ENCODE data around the gene BRME1. TPM values are rescaled to one million over a fixed set of nuclear protein-coding genes. Genes with fewer than 3 reads are reported as not detected.

BRME1 gene
- total RNA-seq, 2 experiments from 2014 or later, result 7.7 to 9.0 TPM

DNA sequence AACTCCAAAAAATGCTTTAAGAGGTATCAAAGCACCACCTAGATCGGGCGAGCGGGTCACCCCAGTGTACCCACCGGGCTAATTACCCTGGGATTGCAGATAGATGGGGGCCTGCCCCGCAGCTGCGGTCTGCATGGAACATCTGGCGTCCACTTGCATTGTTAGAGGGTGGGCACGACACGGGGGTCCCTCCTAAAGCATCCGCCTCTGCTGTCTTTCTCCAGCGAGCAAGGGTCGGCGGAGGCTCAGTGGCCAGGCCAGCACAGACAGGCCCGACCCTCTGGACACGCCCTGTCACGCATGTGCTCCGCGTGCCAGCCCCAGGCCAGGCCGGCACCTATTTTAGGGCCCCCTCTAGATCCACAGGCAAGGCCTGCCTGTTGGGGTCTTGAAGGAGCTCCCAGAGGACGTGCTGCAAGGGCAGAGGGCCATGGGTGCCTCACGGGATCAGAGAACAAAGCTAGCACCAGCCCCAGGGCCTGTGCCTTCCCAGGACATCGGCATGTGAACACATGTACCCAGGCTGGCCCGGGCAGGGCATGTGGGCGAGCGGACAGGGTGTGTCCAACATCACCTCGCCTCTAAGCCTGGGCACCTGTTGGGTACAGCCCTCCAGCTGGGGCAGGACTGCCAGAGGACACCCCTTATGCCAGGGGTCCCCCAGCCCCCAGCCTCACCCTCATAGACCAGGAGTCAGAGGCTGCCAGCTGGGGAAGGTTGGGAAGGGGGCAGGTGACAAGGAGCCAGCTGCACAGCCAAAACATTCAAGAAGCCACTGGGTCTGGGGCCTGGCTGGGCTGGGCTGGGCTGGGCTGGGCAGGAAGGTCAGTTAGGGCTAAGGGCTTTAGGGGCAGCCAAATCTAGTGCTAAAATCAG lies 64.6 kb downstream of the BRME1 start:
- Mint-ChIP-seq H3K27me3 (no peaks in the 10 kb centered on the region), H3K36me3 (peaks cover 42% of the 10 kb centered on the region), H3K4me3 (peak overlapping the region; percentile 91), H3K27ac (peak overlapping the region; percentile 97), H3K9me3 (no peaks in the 10 kb centered on the region), H3K4me1 (ENCODE audit: low read depth) (peaks cover 39% of the 10 kb centered on the region)
- intact Hi-C loops (cut with micrococcal nuclease), result loop anchor here (10.0 kb wide), 1 partner anchor 683 kb away; the partner anchor contains the start of gene TECR
- ChIA-PET CTCF (interaction anchor here (0.6 to 4.3 kb wide), 4 partner anchors 9 to 684 kb away, joined by 4 to 25 read pairs (median 6); no protein-coding TSS in a partner anchor), POLR2A (interaction anchor here (1.6 to 2.6 kb wide), 2 partner anchors 9 to 20 kb away, joined by 9 to 11 read pairs; no protein-coding TSS in a partner anchor)
- peak; percentile 59 for DNase-seq

DNA sequence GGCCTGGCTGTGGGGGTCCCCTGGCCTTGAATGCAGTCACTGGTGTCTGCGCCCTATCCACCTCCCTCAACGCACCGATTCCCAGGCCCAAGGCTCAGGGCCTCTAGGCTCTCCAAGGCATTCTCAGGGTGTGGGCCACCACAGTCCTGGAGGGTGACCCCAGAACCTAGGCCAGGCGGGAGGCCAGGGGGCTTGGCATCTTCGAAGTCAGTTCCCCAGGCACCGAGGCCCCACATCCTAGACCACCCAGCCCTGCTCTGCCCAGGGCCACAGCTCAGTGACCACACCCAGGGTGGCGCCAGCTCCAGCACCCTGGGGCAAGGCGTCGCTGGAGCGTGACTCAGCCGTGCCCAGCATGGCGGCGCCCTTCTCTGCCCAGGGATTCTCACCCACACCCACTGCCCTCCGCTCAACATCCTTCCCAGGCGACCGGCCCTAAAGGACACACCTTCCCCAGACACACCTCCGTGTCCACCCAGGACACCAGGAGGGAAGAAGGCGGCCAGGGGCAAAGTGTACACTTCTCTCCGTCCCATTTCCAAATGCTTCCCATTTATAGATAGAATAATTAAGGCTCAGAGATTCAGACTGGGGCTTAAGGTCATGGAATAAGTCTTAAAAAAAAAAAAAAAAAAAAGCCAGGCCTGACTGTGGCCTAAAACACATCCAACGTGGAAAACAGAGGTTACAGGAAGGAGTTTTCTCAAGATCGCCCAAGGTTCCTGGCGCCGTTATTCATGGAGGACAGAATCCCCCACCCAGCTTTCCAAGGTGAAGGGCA lies 65.4 kb downstream of the BRME1 start:
- H3K36me3 Mint-ChIP-seq, result peaks cover 49% of the 10 kb centered on the region
- peak; percentile 73 for DNase-seq
- peak overlapping the region; percentile 91 for H3K4me3 Mint-ChIP-seq
- peak overlapping the region; percentile 97 for H3K27ac Mint-ChIP-seq
- POLR2A ChIA-PET, result interaction anchor here (0.6 to 5.3 kb wide), 9 partner anchors 8 to 685 kb away, joined by 3 to 80 read pairs (median 7); partner anchors contain the start of genes C19orf53 and ZSWIM4
- CTCF ChIA-PET, result interaction anchor here (1.5 to 4.3 kb wide), 3 partner anchors 11 to 53 kb away, joined by 4 to 25 read pairs (median 7); no protein-coding TSS in a partner anchor
- no peaks in the 10 kb centered on the region for H3K9me3 Mint-ChIP-seq
- intact Hi-C loops (cut with micrococcal nuclease), result loop anchor here (10.0 kb wide), 1 partner anchor 684 kb away; the partner anchor contains the start of gene TECR
- no peaks in the 10 kb centered on the region for H3K27me3 Mint-ChIP-seq
- H3K4me1 Mint-ChIP-seq (ENCODE audit: low read depth), result peaks cover 39% of the 10 kb centered on the region

- no peak for DNase-seq
- ChIA-PET CTCF (interaction anchor here (0.6 to 4.3 kb wide), 5 partner anchors 7 to 297 kb away, joined by 3 to 25 read pairs (median 4); no protein-coding TSS in a partner anchor), POLR2A (interaction anchor here (0.6 to 5.3 kb wide), 8 partner anchors 9 to 685 kb away, joined by 3 to 80 read pairs (median 6); partner anchors contain the start of genes C19orf53 and ZSWIM4)
- H3K27me3 Mint-ChIP-seq, result no peaks in the 10 kb centered on the region
- H3K4me1 Mint-ChIP-seq (ENCODE audit: low read depth), result peaks cover 36% of the 10 kb centered on the region
- no peaks in the 10 kb centered on the region for H3K9me3 Mint-ChIP-seq
- peak overlapping the region; percentile 97 for H3K27ac Mint-ChIP-seq
- peaks cover 49% of the 10 kb centered on the region for H3K36me3 Mint-ChIP-seq
- H3K4me3 Mint-ChIP-seq, result peak overlapping the region; percentile 91
- intact Hi-C loops (cut with micrococcal nuclease), result loop anchor here (1.0 to 10.0 kb wide), 6 partner anchors 7 to 685 kb away; partner anchors contain the start of genes TECR and ZSWIM4
Measured at GRCh38 chr19:13839938-13840304, 66.0 kb downstream of the BRME1 start.

- POLR2A ChIA-PET, result interaction anchor here (1.0 to 5.3 kb wide), 8 partner anchors 9 to 684 kb away, joined by 3 to 80 read pairs (median 6); partner anchors contain the start of genes C19orf53 and ZSWIM4
Measured at GRCh38 chr19:13839130-13839937, 66.6 kb downstream of the BRME1 start.

GRCh38 chr19:13838435-13839129 lies 67.3 kb downstream of the BRME1 start:
- intact Hi-C loops (cut with micrococcal nuclease), result loop anchor here (1.0 to 5.0 kb wide), 5 partner anchors 9 to 671 kb away; partner anchors contain the start of gene ZSWIM4
- DNase-seq, result no peak
- ChIA-PET CTCF (interaction anchor here (0.9 to 4.3 kb wide), 6 partner anchors 9 to 298 kb away, joined by 3 to 25 read pairs (median 4); partner anchors contain the start of gene IL27RA), POLR2A (interaction anchor here (1.4 to 5.3 kb wide), 5 partner anchors 10 to 90 kb away, joined by 5 to 80 read pairs (median 9); partner anchors contain the start of gene C19orf53)
- Mint-ChIP-seq H3K4me3 (peak overlapping the region; percentile 91), H3K4me1 (ENCODE audit: low read depth) (peaks cover 32% of the 10 kb centered on the region), H3K9me3 (no peaks in the 10 kb centered on the region), H3K27me3 (no peaks in the 10 kb centered on the region), H3K36me3 (peaks cover 56% of the 10 kb centered on the region), H3K27ac (peak overlapping the region; percentile 97)

More at GRCh38 chr19:13839130-13839937, 66.6 kb downstream of the BRME1 start:
- Mint-ChIP-seq H3K36me3 (peaks cover 51% of the 10 kb centered on the region), H3K4me1 (ENCODE audit: low read depth) (peaks cover 33% of the 10 kb centered on the region), H3K4me3 (peak overlapping the region; percentile 91), H3K9me3 (no peaks in the 10 kb centered on the region), H3K27ac (peak overlapping the region; percentile 97), H3K27me3 (no peaks in the 10 kb centered on the region)
- DNase-seq, result peak; percentile 96
- CTCF ChIA-PET, result interaction anchor here (0.6 to 4.3 kb wide), 7 partner anchors 8 to 298 kb away, joined by 3 to 25 read pairs (median 4); partner anchors contain the start of gene IL27RA
- intact Hi-C loops (cut with micrococcal nuclease), result loop anchor here (1.0 to 5.0 kb wide), 5 partner anchors 8 to 672 kb away; partner anchors contain the start of gene ZSWIM4

- Mint-ChIP-seq H3K27me3 (no peaks in the 10 kb centered on the region), H3K27ac (peak overlapping the region; percentile 97), H3K4me1 (ENCODE audit: low read depth) (peaks cover 39% of the 10 kb centered on the region), H3K4me3 (peak overlapping the region; percentile 80), H3K36me3 (peaks cover 50% of the 10 kb centered on the region), H3K9me3 (no peaks in the 10 kb centered on the region)
- intact Hi-C loops (cut with micrococcal nuclease), result loop anchor here (2.0 to 5.0 kb wide), 3 partner anchors 15 to 669 kb away; no protein-coding TSS in a partner anchor
- DNase-seq, result no peak
- CTCF ChIA-PET, result interaction anchor here (0.8 to 4.4 kb wide), 8 partner anchors 8 to 88 kb away, joined by 3 to 49 read pairs (median 4); a partner anchor contains a TSS
- POLR2A ChIA-PET, result interaction anchor here (0.7 to 5.3 kb wide), 5 partner anchors 13 to 48 kb away, joined by 3 to 80 read pairs (median 9); partner anchors contain the start of gene ZSWIM4
Measured at GRCh38 chr19:13835791-13836723, 69.9 kb downstream of the BRME1 start.

DNA sequence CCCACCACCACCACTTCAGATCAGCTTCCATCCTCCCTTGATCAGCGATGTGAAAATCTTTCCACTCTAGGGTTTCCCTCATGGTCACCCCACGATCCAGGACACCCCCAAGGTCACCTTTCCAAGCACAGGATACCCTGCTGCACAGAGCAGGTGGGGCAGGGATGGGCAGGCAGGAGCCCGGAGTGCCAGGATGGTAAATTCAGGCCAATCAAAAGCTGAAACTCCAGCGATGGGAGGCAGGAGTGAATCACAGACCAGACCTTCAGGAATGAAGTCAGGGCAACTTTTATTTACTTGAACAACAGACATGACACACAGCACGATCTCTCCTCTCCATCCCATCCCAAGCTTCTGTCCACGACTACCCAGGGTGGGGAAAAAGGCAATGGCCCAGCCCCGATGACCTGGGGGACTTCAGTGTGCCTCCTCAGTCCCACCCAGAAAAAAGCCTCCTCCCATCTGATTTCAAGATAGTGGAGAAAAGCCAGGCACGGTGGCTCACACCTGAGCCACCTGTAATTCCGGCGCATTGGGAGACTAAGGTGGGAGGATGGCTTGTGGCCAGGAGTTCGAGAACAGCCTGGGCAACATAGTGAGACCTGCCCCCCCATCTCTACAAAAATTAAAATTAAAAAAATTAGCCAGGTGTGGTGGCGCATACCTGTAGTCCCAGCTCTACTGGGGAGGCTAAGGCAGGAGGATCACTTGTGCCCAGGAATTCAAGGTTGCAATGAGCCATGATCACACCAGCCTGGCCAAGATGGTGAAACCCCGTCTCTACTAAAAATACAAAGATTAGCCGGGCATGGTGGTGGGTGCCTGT lies 71.5 kb downstream of the BRME1 start:
- ChIA-PET POLR2A (interaction anchor here (0.7 to 1.5 kb wide), 2 partner anchors 12 to 47 kb away, joined by 4 to 9 read pairs; no protein-coding TSS in a partner anchor), CTCF (interaction anchor here (1.0 to 4.4 kb wide), 5 partner anchors 13 to 37 kb away, joined by 3 to 49 read pairs (median 4); no protein-coding TSS in a partner anchor)
- DNase-seq, result no peak
- Mint-ChIP-seq H3K9me3 (no peaks in the 10 kb centered on the region), H3K27me3 (no peaks in the 10 kb centered on the region), H3K4me1 (ENCODE audit: low read depth) (peaks cover 39% of the 10 kb centered on the region), H3K4me3 (peak overlapping the region; percentile 62), H3K36me3 (peaks cover 41% of the 10 kb centered on the region), H3K27ac (peak overlapping the region; percentile 90)
- intact Hi-C loops (cut with micrococcal nuclease), result loop anchor here (5.0 kb wide), 2 partner anchors 533 to 667 kb away; no protein-coding TSS in a partner anchor

DNA sequence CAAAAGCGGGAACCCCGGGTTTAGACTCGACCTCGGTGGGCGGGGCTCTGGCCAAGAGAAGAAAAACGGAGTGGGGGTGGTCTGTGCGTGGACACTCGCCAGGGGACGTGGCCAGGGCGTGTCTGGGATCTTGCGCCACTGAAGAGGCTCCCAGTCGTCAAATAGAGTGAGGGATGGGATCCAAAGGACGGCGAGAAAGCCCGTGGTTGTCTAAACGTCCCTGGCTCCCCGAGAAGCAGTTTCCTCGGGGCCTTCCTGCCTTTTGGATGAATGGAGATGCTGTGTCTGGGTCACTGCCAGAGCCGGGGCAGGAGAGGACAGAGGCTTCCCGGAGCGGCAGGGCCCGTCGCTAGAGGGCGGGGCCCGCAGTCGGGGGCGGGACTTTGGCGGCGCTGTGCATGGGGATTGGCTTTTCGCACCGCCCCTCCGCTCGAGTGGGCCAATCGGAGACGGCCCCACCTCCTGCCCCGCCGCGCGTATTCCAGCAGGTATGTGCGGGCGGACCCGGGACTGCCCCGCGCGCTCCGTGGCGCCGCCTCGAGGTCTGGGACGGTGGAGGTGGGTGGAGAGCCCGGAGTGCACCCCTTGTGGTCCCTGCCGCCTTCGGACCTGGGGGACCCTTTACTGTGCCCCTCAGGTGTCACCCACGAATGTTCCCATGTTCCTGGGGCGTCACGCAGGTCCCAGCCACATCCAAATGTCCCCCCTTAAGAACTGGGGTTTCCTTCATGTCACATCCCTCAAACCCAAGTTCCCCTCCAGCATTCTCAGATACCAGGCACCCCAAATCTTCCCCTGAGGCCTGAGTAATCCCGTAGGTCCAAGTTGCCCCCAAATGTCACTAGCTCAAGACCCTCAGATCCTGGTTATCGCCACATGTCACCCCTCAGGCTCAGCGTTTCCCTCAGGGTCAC lies 72.3 kb downstream of the BRME1 start:
- H3K4me3 Mint-ChIP-seq, result peak overlapping the region; percentile 78
- H3K4me1 Mint-ChIP-seq (ENCODE audit: low read depth), result peaks cover 38% of the 10 kb centered on the region
- ChIA-PET CTCF (interaction anchor here (1.0 to 4.4 kb wide), 5 partner anchors 14 to 36 kb away, joined by 3 to 49 read pairs (median 4); no protein-coding TSS in a partner anchor), POLR2A (interaction anchor here (0.7 to 1.5 kb wide), 3 partner anchors 13 to 46 kb away, joined by 3 to 9 read pairs (median 4); no protein-coding TSS in a partner anchor)
- peak; percentile 97 for DNase-seq
- peaks cover 33% of the 10 kb centered on the region for H3K36me3 Mint-ChIP-seq
- intact Hi-C loops (cut with micrococcal nuclease), result no loop called here
- H3K9me3 Mint-ChIP-seq, result no peaks in the 10 kb centered on the region
- peak overlapping the region; percentile 90 for H3K27ac Mint-ChIP-seq
- H3K27me3 Mint-ChIP-seq, result no peaks in the 10 kb centered on the region
